Adrenal gland (tissue), 5 donors: ENCODE data around the gene CCNY.

Experiments
- POLR2A ChIP-seq, 2 donors: fragments of 450-650 bp; IDR thresholded peaks; one replicate each; pipeline ENCODE4 v1.6.1; 2017; ENCODE audit warnings: antibody characterized with exemption in 2 of 2, mild to moderate bottlenecking in 2 of 2, moderate library complexity in 1 of 2
- TF ChIP-seq, protein P1 (sequence below), 6 experiments: fragments of 450-650 bp in 4 of 6; fragments of 200-600 bp in 2 of 6; sonication (generic) in 1 of 6; IDR thresholded peaks; 1 replicate in 5 of 6; 2 replicates in 1 of 6; pipeline versions ENCODE4 v1.5.1 to v1.8.0; 2016 to 2021; ENCODE audit warnings: antibody characterized with exemption in 6 of 6, mild to moderate bottlenecking in 2 of 6, moderate library complexity in 1 of 6
- donor health status: DM: no; HTN: no; CAD: no.

GRCh38 chr10:35320341-35320740 is 16.0 kb upstream of the CCNY start:
- TF ChIP-seq, protein P1, sequence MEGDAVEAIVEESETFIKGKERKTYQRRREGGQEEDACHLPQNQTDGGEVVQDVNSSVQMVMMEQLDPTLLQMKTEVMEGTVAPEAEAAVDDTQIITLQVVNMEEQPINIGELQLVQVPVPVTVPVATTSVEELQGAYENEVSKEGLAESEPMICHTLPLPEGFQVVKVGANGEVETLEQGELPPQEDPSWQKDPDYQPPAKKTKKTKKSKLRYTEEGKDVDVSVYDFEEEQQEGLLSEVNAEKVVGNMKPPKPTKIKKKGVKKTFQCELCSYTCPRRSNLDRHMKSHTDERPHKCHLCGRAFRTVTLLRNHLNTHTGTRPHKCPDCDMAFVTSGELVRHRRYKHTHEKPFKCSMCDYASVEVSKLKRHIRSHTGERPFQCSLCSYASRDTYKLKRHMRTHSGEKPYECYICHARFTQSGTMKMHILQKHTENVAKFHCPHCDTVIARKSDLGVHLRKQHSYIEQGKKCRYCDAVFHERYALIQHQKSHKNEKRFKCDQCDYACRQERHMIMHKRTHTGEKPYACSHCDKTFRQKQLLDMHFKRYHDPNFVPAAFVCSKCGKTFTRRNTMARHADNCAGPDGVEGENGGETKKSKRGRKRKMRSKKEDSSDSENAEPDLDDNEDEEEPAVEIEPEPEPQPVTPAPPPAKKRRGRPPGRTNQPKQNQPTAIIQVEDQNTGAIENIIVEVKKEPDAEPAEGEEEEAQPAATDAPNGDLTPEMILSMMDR (IDR thresholded peaks at IDR 0.05): no peak
- no peak for TF ChIP-seq POLR2A (IDR thresholded peaks at IDR 0.05)
